ENCODE measurements around the gene ATG5.
"Not testable (repeated sequence)": the region's sequence is repeated elsewhere in the genome, so short reads cannot be mapped to it uniquely, and the experiment has no call there.

The ATG5 gene

DNA sequence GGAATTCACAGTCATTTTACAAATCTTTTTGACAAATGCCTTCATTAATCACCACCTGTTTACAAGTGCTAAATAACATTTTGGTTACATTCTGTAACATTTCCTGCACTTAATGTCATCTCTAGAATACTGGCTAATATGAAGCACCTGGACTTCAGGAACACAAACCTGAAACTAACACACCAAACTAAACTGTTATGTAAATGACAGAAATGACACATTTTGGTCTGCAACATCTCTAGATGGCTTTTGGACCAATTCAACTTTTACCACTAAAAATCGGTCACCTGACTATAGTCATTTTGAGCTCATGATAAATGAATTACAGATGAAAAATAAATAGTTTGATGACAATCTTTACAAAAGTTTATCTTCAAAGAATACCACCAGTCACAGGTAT lies 80.6 kb downstream of the ATG5 start:
- Mint-ChIP-seq H3K27ac (no peak overlapping the region), H3K27me3 (ENCODE audit: low read depth) (no peaks in the 10 kb centered on the region), H3K9me3 (no peaks in the 10 kb centered on the region), H3K4me3 (no peak overlapping the region), H3K4me1 (ENCODE audit: low read depth) (peaks cover 5% of the 10 kb centered on the region), H3K36me3 (ENCODE audit: low read depth) (peaks cover 42% of the 10 kb centered on the region)
- DNase-seq (ENCODE audit: low spot score): no peak

DNA sequence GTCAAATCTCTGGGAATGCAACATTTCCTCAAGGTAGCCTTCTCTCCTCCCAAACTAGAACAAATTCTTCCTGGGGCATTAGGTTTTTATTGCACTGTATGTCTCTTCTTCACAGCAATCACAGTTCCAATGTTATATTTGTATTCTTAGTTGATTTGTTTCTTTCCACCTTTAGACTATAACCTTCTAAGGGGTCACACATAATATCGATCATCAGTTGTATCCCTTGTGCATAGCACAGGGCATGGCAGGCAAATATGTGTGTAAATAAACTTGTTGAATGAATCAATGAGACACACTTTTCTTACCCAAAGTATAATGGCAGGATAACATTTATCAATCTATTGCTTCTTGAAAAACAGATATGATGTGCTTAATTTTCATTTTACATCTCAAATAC lies 81.0 kb downstream of the ATG5 start:
- Mint-ChIP-seq H3K36me3 (ENCODE audit: low read depth) (peaks cover 42% of the 10 kb centered on the region), H3K4me1 (ENCODE audit: low read depth) (peaks cover 2% of the 10 kb centered on the region), H3K9me3 (no peaks in the 10 kb centered on the region), H3K27ac (no peak overlapping the region), H3K4me3 (no peak overlapping the region), H3K27me3 (ENCODE audit: low read depth) (no peaks in the 10 kb centered on the region)
- no peak for DNase-seq (ENCODE audit: low spot score)

DNA sequence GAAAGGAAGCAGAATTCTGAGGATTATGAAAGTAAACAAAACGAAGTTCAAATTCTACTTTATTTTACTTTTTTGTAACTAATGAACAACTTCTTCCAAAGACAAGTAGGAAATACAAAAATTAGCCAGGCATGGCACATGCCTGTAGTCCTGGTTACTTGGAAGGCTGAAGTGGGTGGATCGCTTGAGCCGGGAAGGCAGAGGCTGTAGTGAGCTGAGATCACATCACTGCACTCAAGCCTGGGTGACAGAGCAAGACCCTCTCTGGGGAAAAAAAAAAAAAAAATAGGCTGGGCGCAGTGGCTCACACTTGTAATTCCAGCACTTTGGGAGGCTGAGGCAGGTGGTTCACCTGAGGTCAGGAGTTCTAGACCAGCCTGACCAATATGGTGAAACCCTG lies 82.3 kb downstream of the ATG5 start:
- Mint-ChIP-seq H3K27ac (no peak overlapping the region), H3K36me3 (ENCODE audit: low read depth) (peaks cover 46% of the 10 kb centered on the region), H3K4me1 (ENCODE audit: low read depth) (peaks cover 2% of the 10 kb centered on the region), H3K9me3 (no peaks in the 10 kb centered on the region), H3K4me3 (no peak overlapping the region), H3K27me3 (ENCODE audit: low read depth) (no peaks in the 10 kb centered on the region)
- no peak for DNase-seq (ENCODE audit: low spot score)

DNA sequence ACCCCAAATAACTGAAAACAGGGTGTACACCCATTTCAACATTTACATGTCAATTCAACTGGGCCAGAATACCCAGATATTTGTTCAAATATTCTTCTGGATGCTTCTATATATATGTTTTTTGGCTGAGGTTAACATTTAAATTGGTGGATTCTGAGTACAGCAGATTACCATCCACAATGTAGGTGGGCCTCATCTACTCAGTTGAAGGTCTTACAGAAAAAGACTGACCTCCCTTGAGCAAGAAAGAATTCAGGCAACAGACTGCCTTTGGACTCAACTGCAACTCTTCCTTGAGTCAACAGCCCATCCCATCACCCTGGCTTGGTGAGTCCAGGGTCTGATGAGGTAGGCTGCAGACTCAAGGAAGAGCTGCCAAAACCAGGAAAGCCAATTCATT lies 84.1 kb downstream of the ATG5 start:
- H3K9me3 Mint-ChIP-seq: no peaks in the 10 kb centered on the region
- peaks cover 36% of the 10 kb centered on the region for H3K36me3 Mint-ChIP-seq (ENCODE audit: low read depth)
- no peak overlapping the region for H3K27ac Mint-ChIP-seq
- DNase-seq (ENCODE audit: low spot score): no peak
- no peaks in the 10 kb centered on the region for H3K27me3 Mint-ChIP-seq (ENCODE audit: low read depth)
- no peak overlapping the region for H3K4me3 Mint-ChIP-seq
- H3K4me1 Mint-ChIP-seq (ENCODE audit: low read depth): peaks cover 2% of the 10 kb centered on the region

DNA sequence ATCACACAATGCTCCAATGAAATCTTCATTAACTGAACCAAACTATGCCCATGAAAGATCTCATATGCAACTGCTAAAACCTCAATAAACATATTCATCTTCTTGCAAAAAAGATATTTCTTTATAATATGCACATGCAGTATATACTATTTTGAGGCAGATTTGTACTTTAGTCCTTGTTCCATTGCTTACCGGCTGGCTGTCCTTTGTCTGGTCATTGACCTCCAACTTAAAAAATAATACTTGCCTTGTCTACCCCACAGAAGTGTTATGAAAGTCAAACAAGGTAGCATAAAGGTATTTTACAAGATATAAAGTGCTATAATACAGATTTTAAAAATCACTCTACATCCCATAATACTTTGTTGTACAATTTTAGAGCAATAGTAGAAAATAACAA lies 88.3 kb downstream of the ATG5 start:
- no peaks in the 10 kb centered on the region for H3K27me3 Mint-ChIP-seq (ENCODE audit: low read depth)

DNA sequence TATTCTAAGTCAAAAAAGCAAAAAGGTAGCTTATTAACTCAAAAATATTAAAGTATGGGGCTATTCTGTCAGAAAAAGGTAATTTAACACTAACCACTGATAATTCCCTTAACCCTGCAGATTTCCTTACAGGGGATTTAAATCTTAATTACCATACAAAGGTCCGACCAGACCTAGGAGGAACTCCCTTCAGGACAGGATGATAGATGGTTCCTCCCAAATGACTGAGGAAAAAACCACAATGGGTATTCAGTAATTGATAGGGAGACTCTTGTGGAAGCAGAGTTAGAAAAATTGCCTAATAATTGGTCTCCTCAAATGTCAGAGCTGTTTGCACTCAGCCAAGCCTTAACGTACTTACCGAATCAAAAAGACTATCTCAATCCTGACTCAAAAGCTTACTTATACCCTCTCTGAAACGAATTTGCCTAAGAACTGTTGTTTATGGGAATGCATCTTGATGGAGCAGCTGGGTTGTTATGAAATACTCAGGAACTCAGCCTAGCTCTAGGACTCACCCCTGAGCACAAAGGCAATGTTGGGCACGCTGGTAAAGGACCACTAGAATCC lies 95.6 kb downstream of the ATG5 start:
- H3K36me3 Mint-ChIP-seq (ENCODE audit: low read depth): peaks cover 30% of the 10 kb centered on the region
- not testable (repeated sequence) for H3K4me3 Mint-ChIP-seq; DNase-seq (ENCODE audit: low spot score); H3K27ac Mint-ChIP-seq; H3K27me3 Mint-ChIP-seq (ENCODE audit: low read depth); H3K9me3 Mint-ChIP-seq
- H3K4me1 Mint-ChIP-seq (ENCODE audit: low read depth): peaks cover 37% of the 10 kb centered on the region

More for the DNA sequence above, 88.3 kb downstream of the ATG5 start:
- H3K36me3 Mint-ChIP-seq (ENCODE audit: low read depth): peaks cover 41% of the 10 kb centered on the region
- no peak overlapping the region for H3K27ac Mint-ChIP-seq
- H3K4me3 Mint-ChIP-seq: no peak overlapping the region
- H3K4me1 Mint-ChIP-seq (ENCODE audit: low read depth): peaks cover 10% of the 10 kb centered on the region
- no peak for DNase-seq (ENCODE audit: low spot score)
- peaks cover 17% of the 10 kb centered on the region for H3K9me3 Mint-ChIP-seq

DNA sequence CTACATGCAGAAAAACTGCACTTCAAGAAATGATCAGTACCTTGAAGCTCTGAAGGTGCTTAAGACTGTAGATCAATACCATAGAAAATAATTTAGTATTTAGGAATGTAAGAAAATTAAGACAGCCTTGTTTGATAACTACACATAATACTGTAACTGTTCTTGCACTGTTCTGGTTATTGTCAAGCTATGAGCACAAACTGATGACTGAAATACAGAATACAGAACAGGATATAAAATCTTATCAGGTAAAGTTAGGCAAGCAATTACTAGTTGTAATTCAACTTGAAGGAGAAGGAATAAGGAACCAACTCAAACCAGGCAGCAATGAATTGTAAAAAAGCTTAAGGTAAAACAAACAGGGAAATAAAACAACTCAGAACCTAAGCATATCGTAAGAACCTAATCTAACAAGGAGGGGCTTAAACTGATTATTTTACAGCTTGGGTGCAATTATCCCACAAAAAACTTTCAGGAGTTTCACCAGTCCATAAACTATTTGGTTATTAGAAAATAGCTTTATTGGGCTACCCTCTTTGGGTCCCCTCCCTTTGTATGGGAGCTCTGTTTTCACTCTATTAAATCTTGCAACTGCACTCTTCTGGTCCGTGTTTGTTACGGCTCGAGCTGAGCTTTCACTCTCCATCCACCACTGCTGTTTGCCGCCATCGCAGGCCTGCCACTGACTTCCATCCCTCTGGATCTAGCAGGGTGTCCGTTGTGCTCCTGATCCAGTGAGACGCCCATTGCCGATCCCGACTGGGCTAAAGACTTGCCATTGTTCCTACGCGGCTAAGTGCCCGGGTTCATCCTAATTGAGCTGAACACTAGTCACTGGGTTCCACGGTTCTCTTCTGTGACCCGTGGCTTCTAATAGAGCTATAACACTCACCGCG lies 97.7 kb downstream of the ATG5 start:
- Mint-ChIP-seq H3K4me3 (no peak overlapping the region), H3K4me1 (ENCODE audit: low read depth) (peaks cover 36% of the 10 kb centered on the region), H3K36me3 (ENCODE audit: low read depth) (peaks cover 20% of the 10 kb centered on the region), H3K27me3 (ENCODE audit: low read depth) (no peaks in the 10 kb centered on the region), H3K9me3 (no peaks in the 10 kb centered on the region), H3K27ac (no peak overlapping the region)
- no peak for DNase-seq (ENCODE audit: low spot score)

DNA sequence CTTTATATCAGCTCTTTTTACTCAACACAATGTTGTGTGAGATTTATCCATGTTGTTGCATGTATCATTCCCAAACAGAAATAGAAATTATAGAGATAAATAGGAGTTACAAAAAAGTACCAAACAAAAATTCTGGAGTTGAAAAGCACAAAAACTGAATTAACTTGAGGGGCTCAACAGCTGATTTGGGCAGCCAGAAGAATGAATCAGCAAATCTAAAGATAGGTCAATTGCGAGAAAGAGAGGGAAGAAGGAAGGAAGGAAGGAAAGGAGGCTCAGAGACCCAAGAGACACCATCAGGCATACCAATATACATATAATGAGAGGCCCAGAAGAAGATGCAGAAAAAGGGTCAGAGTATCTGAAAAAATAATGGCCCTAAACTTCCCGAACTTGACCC lies 98.9 kb downstream of the ATG5 start:
- H3K4me1 Mint-ChIP-seq (ENCODE audit: low read depth): peaks cover 39% of the 10 kb centered on the region
- H3K36me3 Mint-ChIP-seq (ENCODE audit: low read depth): peaks cover 20% of the 10 kb centered on the region
- no peak for DNase-seq (ENCODE audit: low spot score)
- H3K27me3 Mint-ChIP-seq (ENCODE audit: low read depth): no peaks in the 10 kb centered on the region
- no peak overlapping the region for H3K27ac Mint-ChIP-seq
- H3K4me3 Mint-ChIP-seq: no peak overlapping the region
- H3K9me3 Mint-ChIP-seq: no peaks in the 10 kb centered on the region

DNA sequence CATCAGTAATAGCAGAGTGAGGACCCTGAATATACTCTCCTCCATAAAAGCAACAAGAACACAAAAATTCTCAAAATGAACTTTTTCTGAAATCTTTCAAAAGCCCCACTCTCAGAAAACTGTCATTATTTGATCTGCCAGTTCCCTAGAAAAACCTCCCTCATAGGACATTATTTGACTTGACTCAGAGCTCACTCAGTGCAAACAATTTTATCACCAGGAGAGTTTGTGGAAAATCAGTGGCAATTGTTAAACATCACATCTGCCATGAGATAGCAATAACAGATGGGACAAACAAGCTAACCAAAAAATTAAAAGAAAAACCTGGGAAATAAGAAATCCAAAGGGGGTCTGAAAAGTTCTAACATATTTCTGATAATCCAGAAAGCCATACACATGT lies 100.0 kb downstream of the ATG5 start:
- peaks cover 43% of the 10 kb centered on the region for H3K4me1 Mint-ChIP-seq (ENCODE audit: low read depth)
- H3K27ac Mint-ChIP-seq: no peak overlapping the region
- H3K9me3 Mint-ChIP-seq: no peaks in the 10 kb centered on the region
- no peaks in the 10 kb centered on the region for H3K27me3 Mint-ChIP-seq (ENCODE audit: low read depth)
- H3K36me3 Mint-ChIP-seq (ENCODE audit: low read depth): peaks cover 22% of the 10 kb centered on the region
- DNase-seq (ENCODE audit: low spot score): no peak
- no peak overlapping the region for H3K4me3 Mint-ChIP-seq

DNA sequence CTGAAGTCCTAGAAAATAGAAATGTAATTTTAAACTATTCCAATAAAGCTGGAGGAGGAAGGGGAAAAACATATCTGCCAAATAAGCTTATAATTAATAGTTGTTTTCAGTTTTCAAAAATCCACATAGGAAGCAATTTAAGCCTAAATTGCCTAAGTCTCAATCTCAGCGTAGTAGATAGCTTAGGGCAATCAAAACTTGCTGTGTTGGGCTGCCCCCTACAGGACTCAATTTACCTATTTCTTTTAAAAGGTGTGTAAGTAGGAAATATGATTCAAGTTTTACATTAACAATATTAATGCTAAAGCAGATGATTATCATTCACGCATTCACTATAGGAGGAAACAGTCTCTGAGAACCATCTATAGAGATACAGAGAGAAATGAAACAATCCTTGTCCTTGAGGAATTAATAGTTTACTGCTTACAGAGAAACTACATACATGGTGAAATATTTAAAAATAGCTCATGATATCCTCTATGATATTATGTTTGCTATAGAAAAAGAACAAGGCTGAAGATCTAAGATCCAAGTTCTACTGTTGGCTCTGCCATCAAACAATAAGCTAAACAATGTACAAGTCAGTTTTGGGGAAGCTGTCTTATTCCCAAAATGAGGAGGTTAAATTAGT lies 102.1 kb downstream of the ATG5 start:
- no peak overlapping the region for H3K4me3 Mint-ChIP-seq
- H3K36me3 Mint-ChIP-seq (ENCODE audit: low read depth): peaks cover 24% of the 10 kb centered on the region
- DNase-seq (ENCODE audit: low spot score): peak; percentile 45
- peaks cover 48% of the 10 kb centered on the region for H3K4me1 Mint-ChIP-seq (ENCODE audit: low read depth)
- no peaks in the 10 kb centered on the region for H3K27me3 Mint-ChIP-seq (ENCODE audit: low read depth)
- no peak overlapping the region for H3K27ac Mint-ChIP-seq
- no peaks in the 10 kb centered on the region for H3K9me3 Mint-ChIP-seq

DNA sequence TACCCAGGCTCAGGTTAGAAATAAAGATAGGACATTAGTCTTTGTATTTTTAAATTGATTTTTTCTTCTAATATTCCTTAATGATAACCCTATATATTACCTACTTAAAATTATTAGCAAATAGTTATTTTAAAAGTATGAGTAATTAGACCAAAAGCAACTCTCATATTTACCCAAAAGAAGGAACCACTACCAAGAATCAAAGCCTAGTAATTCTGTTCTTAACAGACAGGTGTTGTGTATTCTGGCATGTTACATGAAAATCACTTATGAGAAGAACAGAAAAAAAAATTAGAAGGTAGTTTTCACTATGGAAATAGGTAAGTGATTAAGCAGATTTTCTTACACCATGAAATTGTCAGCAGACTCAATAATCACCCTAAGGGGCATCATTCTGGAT lies 105.1 kb downstream of the ATG5 start:
- Mint-ChIP-seq H3K4me1 (ENCODE audit: low read depth) (peaks cover 29% of the 10 kb centered on the region), H3K36me3 (ENCODE audit: low read depth) (peaks cover 16% of the 10 kb centered on the region), H3K9me3 (no peaks in the 10 kb centered on the region), H3K27me3 (ENCODE audit: low read depth) (no peaks in the 10 kb centered on the region), H3K4me3 (no peak overlapping the region), H3K27ac (no peak overlapping the region)
- no peak for DNase-seq (ENCODE audit: low spot score)

DNA sequence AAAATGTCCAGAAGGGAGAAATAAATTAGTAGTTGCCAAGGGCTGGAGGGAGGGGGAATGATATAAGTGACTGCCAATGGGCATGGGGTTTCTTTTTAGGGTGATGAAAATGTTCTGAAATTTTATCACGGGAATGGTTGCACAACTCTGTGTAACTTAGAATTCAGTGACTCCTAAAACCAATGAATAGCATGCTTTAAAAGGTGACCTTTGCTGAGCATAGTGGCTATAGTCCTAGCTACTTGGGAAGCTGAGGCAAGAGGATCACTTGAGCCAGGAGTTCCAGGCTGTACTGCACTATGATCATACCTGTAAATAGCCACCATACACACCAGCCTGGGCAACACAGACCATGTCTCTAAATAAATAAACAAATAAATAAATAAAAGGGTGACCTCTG lies 109.0 kb downstream of the ATG5 start:
- Mint-ChIP-seq H3K4me3 (no peak overlapping the region), H3K36me3 (ENCODE audit: low read depth) (peaks cover 17% of the 10 kb centered on the region), H3K27me3 (ENCODE audit: low read depth) (no peaks in the 10 kb centered on the region), H3K4me1 (ENCODE audit: low read depth) (peaks cover 28% of the 10 kb centered on the region), H3K27ac (no peak overlapping the region), H3K9me3 (no peaks in the 10 kb centered on the region)
- DNase-seq (ENCODE audit: low spot score): no peak

DNA sequence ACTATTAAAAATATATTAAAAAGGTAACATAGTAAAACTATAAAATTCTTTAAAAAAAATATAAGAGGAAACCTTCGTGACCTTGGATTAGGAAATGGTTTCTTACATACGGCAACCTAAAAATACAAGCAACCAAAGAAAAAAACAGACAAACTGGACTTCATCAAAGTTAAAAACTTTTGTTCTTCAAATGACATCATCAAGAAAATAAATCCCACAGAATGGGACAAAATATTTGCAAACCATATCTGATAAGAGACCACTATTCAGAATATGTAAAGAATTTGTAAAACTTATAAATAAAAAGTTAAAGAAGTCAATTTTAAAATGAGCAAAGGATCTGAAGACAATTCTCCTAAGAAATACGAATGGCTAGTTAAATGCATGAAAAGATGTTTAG lies 110.0 kb downstream of the ATG5 start:
- H3K27ac Mint-ChIP-seq: no peak overlapping the region
- no peaks in the 10 kb centered on the region for H3K9me3 Mint-ChIP-seq
- peaks cover 19% of the 10 kb centered on the region for H3K36me3 Mint-ChIP-seq (ENCODE audit: low read depth)
- no peaks in the 10 kb centered on the region for H3K27me3 Mint-ChIP-seq (ENCODE audit: low read depth)
- no peak overlapping the region for H3K4me3 Mint-ChIP-seq
- DNase-seq (ENCODE audit: low spot score): no peak
- peaks cover 27% of the 10 kb centered on the region for H3K4me1 Mint-ChIP-seq (ENCODE audit: low read depth)

DNA sequence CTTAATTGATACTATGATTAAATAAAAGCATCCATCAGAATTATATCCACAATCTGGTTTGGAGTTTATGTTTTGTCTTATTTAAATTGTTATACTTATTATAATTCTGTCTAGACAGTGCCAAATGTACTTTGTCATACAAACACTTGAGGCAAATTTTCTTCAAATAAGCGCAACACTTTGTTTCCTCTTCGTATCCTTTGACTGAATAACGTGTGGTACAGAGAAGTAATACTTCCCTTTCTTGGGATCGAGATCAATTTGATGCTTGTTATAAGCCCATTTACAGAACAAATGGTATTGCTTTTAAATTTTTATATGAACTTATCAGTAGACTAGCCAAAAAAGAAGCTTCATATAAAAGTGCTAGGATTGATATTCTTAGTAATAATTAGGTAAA lies 111.0 kb downstream of the ATG5 start:
- no peak for DNase-seq (ENCODE audit: low spot score)
- Mint-ChIP-seq H3K4me3 (no peak overlapping the region), H3K27me3 (ENCODE audit: low read depth) (no peaks in the 10 kb centered on the region), H3K9me3 (no peaks in the 10 kb centered on the region), H3K27ac (no peak overlapping the region), H3K36me3 (ENCODE audit: low read depth) (peaks cover 19% of the 10 kb centered on the region), H3K4me1 (ENCODE audit: low read depth) (peaks cover 20% of the 10 kb centered on the region)

All from T-helper 2 cell treated with Interferon-gamma antibody and Interleukin-4, amounts not matched to agents 5 μg/mL and 100 μg/mL, for 36 hours (primary cell).